NCI-H526 (cell line): Measurements from ENCODE around the gene TPO.
"Not testable (repeated sequence)": the region's sequence is repeated elsewhere in the genome, so short reads cannot be mapped to it uniquely, and the experiment has no call there.

Experiments
- DNase-seq, 2 experiments: peaks; one replicate each; lab custom pipeline; 2025; lab: John Stamatoyannopoulos, UW

TPO gene

GRCh38 chr2:1413156-1413710, at the start of gene TPO:
Gene TPO, plus strand, starts transcription at chr2:1413463. Its CDS starts 946 bp downstream, at chr2:1414409.
- DNase-seq, result no peak

- no peak for DNase-seq
Observed at GRCh38 chr2:1366546-1367134, 46.6 kb upstream of the TPO start.

- DNase-seq, result no peak
Observed at GRCh38 chr2:1367601-1368000, 45.7 kb upstream of the TPO start.

GRCh38 chr2:1369905-1370304, 43.4 kb upstream of the TPO start:
- no peak for DNase-seq

GRCh38 chr2:1370461-1370860, 42.8 kb upstream of the TPO start:
- no peak for DNase-seq

- no peak for DNase-seq
Observed at GRCh38 chr2:1371082-1371481, 42.2 kb upstream of the TPO start.

GRCh38 chr2:1373830-1374229, 39.4 kb upstream of the TPO start:
- no peak for DNase-seq

GRCh38 chr2:1374287-1374686, 39.0 kb upstream of the TPO start:
- no peak for DNase-seq

GRCh38 chr2:1375794-1376193, 37.5 kb upstream of the TPO start:
- peak; percentile 22 to 53 for DNase-seq

- no peak for DNase-seq
Observed at GRCh38 chr2:1377473-1377872, 35.8 kb upstream of the TPO start.

GRCh38 chr2:1378456-1379150, 34.7 kb upstream of the TPO start:
- no peak for DNase-seq

- DNase-seq, result no peak
Observed at GRCh38 chr2:1381644-1382043, 31.6 kb upstream of the TPO start.

- DNase-seq, result not testable (repeated sequence)
Observed at GRCh38 chr2:1387954-1388725, 25.1 kb upstream of the TPO start.

GRCh38 chr2:1390118-1390517, 23.1 kb upstream of the TPO start:
- not testable (repeated sequence) for DNase-seq

GRCh38 chr2:1393321-1393720, 19.9 kb upstream of the TPO start:
- no peak for DNase-seq

- no peak for DNase-seq
Observed at GRCh38 chr2:1394709-1395408, 18.4 kb upstream of the TPO start.

- no peak for DNase-seq
Observed at GRCh38 chr2:1397350-1397749, 15.9 kb upstream of the TPO start.

GRCh38 chr2:1398191-1398590, 15.1 kb upstream of the TPO start:
- DNase-seq, result no peak

- DNase-seq, result no peak
Observed at GRCh38 chr2:1400943-1401735, 12.1 kb upstream of the TPO start.

- no peak for DNase-seq
Observed at GRCh38 chr2:1402064-1402463, 11.2 kb upstream of the TPO start.

- no peak for DNase-seq
Observed at GRCh38 chr2:1403565-1403964, 9.7 kb upstream of the TPO start.
